Measurements from ENCODE around the gene KBTBD2.
"Not testable (repeated sequence)": the region's sequence is repeated elsewhere in the genome, so short reads cannot be mapped to it uniquely, and the experiment has no call there.

DNA sequence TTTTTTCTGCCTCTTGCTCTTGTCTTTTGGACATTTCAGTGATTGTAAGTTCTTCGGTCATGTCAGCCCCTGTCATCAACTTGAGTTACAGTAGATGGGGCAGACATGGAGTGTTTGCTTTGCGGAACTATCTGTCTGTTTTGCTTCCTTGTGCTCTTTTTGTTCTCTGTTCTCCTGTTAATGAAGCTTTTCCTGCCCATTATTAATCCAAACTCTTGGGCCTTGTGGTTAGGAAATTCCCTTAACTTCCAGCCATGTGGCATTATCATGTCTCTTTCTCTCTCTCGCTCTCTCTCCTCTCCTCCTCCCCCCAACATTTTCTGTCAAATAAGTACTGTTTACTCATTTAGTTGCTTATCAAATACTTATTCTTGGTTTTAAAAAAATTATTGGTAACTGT lies 47.8 kb downstream of the KBTBD2 start:
- TF ChIP-seq, protein P1, sequence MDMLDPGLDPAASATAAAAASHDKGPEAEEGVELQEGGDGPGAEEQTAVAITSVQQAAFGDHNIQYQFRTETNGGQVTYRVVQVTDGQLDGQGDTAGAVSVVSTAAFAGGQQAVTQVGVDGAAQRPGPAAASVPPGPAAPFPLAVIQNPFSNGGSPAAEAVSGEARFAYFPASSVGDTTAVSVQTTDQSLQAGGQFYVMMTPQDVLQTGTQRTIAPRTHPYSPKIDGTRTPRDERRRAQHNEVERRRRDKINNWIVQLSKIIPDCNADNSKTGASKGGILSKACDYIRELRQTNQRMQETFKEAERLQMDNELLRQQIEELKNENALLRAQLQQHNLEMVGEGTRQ (IDR thresholded peaks at IDR 0.05; ENCODE audit: low read depth, low read length): not testable (repeated sequence)
- TF ChIP-seq, protein P2, sequence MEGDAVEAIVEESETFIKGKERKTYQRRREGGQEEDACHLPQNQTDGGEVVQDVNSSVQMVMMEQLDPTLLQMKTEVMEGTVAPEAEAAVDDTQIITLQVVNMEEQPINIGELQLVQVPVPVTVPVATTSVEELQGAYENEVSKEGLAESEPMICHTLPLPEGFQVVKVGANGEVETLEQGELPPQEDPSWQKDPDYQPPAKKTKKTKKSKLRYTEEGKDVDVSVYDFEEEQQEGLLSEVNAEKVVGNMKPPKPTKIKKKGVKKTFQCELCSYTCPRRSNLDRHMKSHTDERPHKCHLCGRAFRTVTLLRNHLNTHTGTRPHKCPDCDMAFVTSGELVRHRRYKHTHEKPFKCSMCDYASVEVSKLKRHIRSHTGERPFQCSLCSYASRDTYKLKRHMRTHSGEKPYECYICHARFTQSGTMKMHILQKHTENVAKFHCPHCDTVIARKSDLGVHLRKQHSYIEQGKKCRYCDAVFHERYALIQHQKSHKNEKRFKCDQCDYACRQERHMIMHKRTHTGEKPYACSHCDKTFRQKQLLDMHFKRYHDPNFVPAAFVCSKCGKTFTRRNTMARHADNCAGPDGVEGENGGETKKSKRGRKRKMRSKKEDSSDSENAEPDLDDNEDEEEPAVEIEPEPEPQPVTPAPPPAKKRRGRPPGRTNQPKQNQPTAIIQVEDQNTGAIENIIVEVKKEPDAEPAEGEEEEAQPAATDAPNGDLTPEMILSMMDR (conservative IDR thresholded peaks at IDR 0.05; ENCODE audit: low read depth, low read length): not testable (repeated sequence)
- TF ChIP-seq RFX5 (IDR thresholded peaks at IDR 0.05; ENCODE audit: low read depth, low read length); RAD21 (IDR thresholded peaks at IDR 0.05; ENCODE audit: low read length); CEBPB (IDR thresholded peaks at IDR 0.05; ENCODE audit: low read depth, low read length); POLR2A (IDR thresholded peaks at IDR 0.05; ENCODE audit: low read depth, low read length); MAFK (IDR thresholded peaks at IDR 0.05; ENCODE audit: low read depth, low read length): not testable (repeated sequence)
